DOHH2 (cell line): Measurements from ENCODE around the gene SLC10A3.

Source experiments
- H3F3A ChIP-seq: fragments of 200-600 bp; sonication (generic), shearing (Covaris generic); 2 replicates; pipeline ENCODE4 v1.6.0; 2016; ENCODE audit warnings: antibody characterized with exemption, mild to moderate bottlenecking; ENCODE audit not compliant: control insufficient read depth, insufficient read depth
- H3K27ac ChIP-seq: fragments of 200-600 bp; sonication (generic); 2 replicates; pipeline ENCODE4 v1.5.1; 2014; ENCODE audit warnings: low read depth, mild to moderate bottlenecking, low read length, moderate library complexity
- H3K27me3 ChIP-seq: fragments of 200-600 bp; sonication (generic); 2 replicates; pipeline ENCODE4 v1.6.1; 2014; ENCODE audit warnings: mild to moderate bottlenecking, low read length, mixed read lengths; ENCODE audit not compliant: control insufficient read depth
- H3K36me3 ChIP-seq: fragments of 200-600 bp; sonication (generic); 2 replicates; pipeline ENCODE4 v1.6.1; 2014; ENCODE audit warnings: mild to moderate bottlenecking, low read length, moderate library complexity, mixed read lengths; ENCODE audit not compliant: control insufficient read depth
- H3K4me1 ChIP-seq: fragments of 200-600 bp; sonication (generic); 2 replicates; pipeline ENCODE4 v1.6.1; 2014; ENCODE audit warnings: mild to moderate bottlenecking, low read length, mixed read lengths; ENCODE audit not compliant: control insufficient read depth
- H3K4me2 ChIP-seq: fragments of 200-600 bp; sonication (generic); 2 replicates; pipeline ENCODE4 v1.6.0; 2014; ENCODE audit warnings: mild to moderate bottlenecking, low read length, moderate library complexity
- H3K4me3 ChIP-seq: fragments of 200-600 bp; sonication (generic); 2 replicates; pipeline ENCODE4 v1.5.1; 2014; ENCODE audit warnings: mild to moderate bottlenecking, low read length, mixed read lengths
- H3K79me2 ChIP-seq: fragments of 200-600 bp; sonication (generic); 2 replicates; pipeline ENCODE4 v1.6.1; 2014; ENCODE audit warnings: mild to moderate bottlenecking, low read length, mixed read lengths; ENCODE audit not compliant: control insufficient read depth
- H3K9me2 ChIP-seq: fragments of 200-600 bp; sonication (generic); replicated peaks from 2 replicates; pipeline ENCODE4 v1.6.1; 2014; ENCODE audit warnings: mild to moderate bottlenecking, low read length, mixed read lengths; ENCODE audit not compliant: control insufficient read depth
- H3K9me3 ChIP-seq: fragments of 200-600 bp; sonication (generic); 2 replicates; pipeline ENCODE4 v1.6.1; 2014; ENCODE audit warnings: antibody characterized with exemption, low read length, mixed read lengths; ENCODE audit not compliant: control insufficient read depth, insufficient read depth
- H4K20me1 ChIP-seq: fragments of 200-600 bp; sonication (generic); 2 replicates; pipeline ENCODE4 v1.6.0; 2014; ENCODE audit warnings: low read depth, mild to moderate bottlenecking, antibody characterized with exemption, low read length, moderate library complexity; ENCODE audit not compliant: control insufficient read depth, insufficient read depth
- CTCF ChIP-seq: fragments of 200-600 bp; sonication (generic); IDR thresholded peaks from one replicate; pipeline ENCODE4 v1.5.1; 2014; ENCODE audit warnings: antibody characterized with exemption, mild to moderate bottlenecking, low read depth, low read length; ENCODE audit not compliant: poor library complexity, severe bottlenecking
- EZH2phosphoT487 ChIP-seq: fragments of 200-600 bp; sonication (generic); IDR thresholded peaks from 2 replicates; pipeline ENCODE4 v1.6.1; 2017; ENCODE audit warnings: borderline replicate concordance, mild to moderate bottlenecking, antibody characterized with exemption, low read length, moderate library complexity, mixed read lengths

Gene SLC10A3

GRCh38 chrX:154440623-154441357 is 49.6 kb downstream of the SLC10A3 start:
- H3K4me3 ChIP-seq = no peak overlapping the region

GRCh38 chrX:154439841-154440240 is 50.6 kb downstream of the SLC10A3 start:
- Histone ChIP-seq H3K27me3 (no peaks in the 10 kb centered on the region), H3K9me2 (no peaks in the 10 kb centered on the region), H3F3A (peaks cover 2% of the 10 kb centered on the region; the same call in 1 of the 2 replicates), H3K4me2 (no peak overlapping the region), H4K20me1 (no peaks in the 10 kb centered on the region), H3K36me3 (peaks cover 14% of the 10 kb centered on the region), H3K79me2 (peaks cover 23% of the 10 kb centered on the region), H3K4me3 (no peak overlapping the region), H3K27ac (no peak overlapping the region), H3K4me1 (peaks cover 22% of the 10 kb centered on the region), H3K9me3 (no peaks in the 10 kb centered on the region)
- no peak for TF ChIP-seq CTCF
- TF ChIP-seq EZH2phosphoT487 = no peak

More at GRCh38 chrX:154440623-154441357, 49.6 kb downstream of the SLC10A3 start:
- H3K4me2 ChIP-seq = no peak overlapping the region
- no peaks in the 10 kb centered on the region for H4K20me1 ChIP-seq
- no peaks in the 10 kb centered on the region for H3K9me2 ChIP-seq
- H3K4me1 ChIP-seq = peaks cover 26% of the 10 kb centered on the region
- peaks cover 14% of the 10 kb centered on the region for H3K36me3 ChIP-seq
- H3K27ac ChIP-seq = no peak overlapping the region
- H3K9me3 ChIP-seq = no peaks in the 10 kb centered on the region
- no peaks in the 10 kb centered on the region for H3K27me3 ChIP-seq
- peaks cover 2% of the 10 kb centered on the region; the same call in 1 of the 2 replicates for H3F3A ChIP-seq
- no peak for TF ChIP-seq EZH2phosphoT487
- no peak for TF ChIP-seq CTCF
- peaks cover 23% of the 10 kb centered on the region for H3K79me2 ChIP-seq

- Histone ChIP-seq H3F3A (peaks cover under 1% of the 10 kb centered on the region; the same call in 1 of the 2 replicates), H3K27me3 (no peaks in the 10 kb centered on the region), H3K9me3 (no peaks in the 10 kb centered on the region), H3K4me3 (peak overlapping the region; percentile 80), H3K4me2 (peak overlapping the region; percentile 83), H3K4me1 (peaks cover 13% of the 10 kb centered on the region), H3K27ac (no peak overlapping the region), H3K9me2 (no peaks in the 10 kb centered on the region), H3K36me3 (peaks cover 14% of the 10 kb centered on the region), H4K20me1 (no peaks in the 10 kb centered on the region), H3K79me2 (peaks cover 23% of the 10 kb centered on the region)
- TF ChIP-seq CTCF (no peak), EZH2phosphoT487 (no peak)
Observed at GRCh38 chrX:154437971-154438893, 52.2 kb downstream of the SLC10A3 start.
